ENCODE results near the gene FERMT2.

GRCh38 chr14:52914295-52914694, 36.6 kb downstream of the FERMT2 start:
- TF ChIP-seq EZH2phosphoT487 (IDR thresholded peaks at IDR 0.05; ENCODE audit: borderline replicate concordance) (no peak), CTCF (conservative IDR thresholded peaks at IDR 0.05; ENCODE audit: low read length) (no peak)
